GM04503 (cell line): ENCODE data around the gene PLCXD1.
"Not testable (repeated sequence)": the region's sequence is repeated elsewhere in the genome, so short reads cannot be mapped to it uniquely, and the experiment has no call there.

Source experiments
- DNase-seq: peaks from one replicate; pipeline ENCODE4 v3.0.0-alpha.2; 2012; ENCODE audit warnings: low read depth

Gene PLCXD1

GRCh38 chrX:281166-281999 is at the start of gene PLCXD1:
Gene PLCXD1, plus strand, starts transcription at chrX:281381. Its CDS starts 2,807 bp downstream, at chrX:284188.
- DNase-seq, result no peak

GRCh38 chrX:231637-232277 is 49.4 kb upstream of the PLCXD1 start:
- not testable (repeated sequence) for DNase-seq

GRCh38 chrX:232278-232655 is 48.9 kb upstream of the PLCXD1 start:
- DNase-seq, result not testable (repeated sequence)

- DNase-seq, result not testable (repeated sequence)
Measured at GRCh38 chrX:236201-236600, 45.0 kb upstream of the PLCXD1 start.

GRCh38 chrX:250965-251364 is 30.2 kb upstream of the PLCXD1 start:
- DNase-seq, result no peak

GRCh38 chrX:251396-252243 is 29.6 kb upstream of the PLCXD1 start:
- not testable (repeated sequence) for DNase-seq

- DNase-seq, result no peak
Measured at GRCh38 chrX:252244-252956, 28.8 kb upstream of the PLCXD1 start.

GRCh38 chrX:252957-253291 is 28.3 kb upstream of the PLCXD1 start:
- DNase-seq, result no peak

- DNase-seq, result no peak
Measured at GRCh38 chrX:253451-254297, 27.5 kb upstream of the PLCXD1 start.

GRCh38 chrX:254630-255215 is 26.5 kb upstream of the PLCXD1 start:
- DNase-seq, result no peak

- no peak for DNase-seq
Measured at GRCh38 chrX:255923-256331, 25.3 kb upstream of the PLCXD1 start.

- not testable (repeated sequence) for DNase-seq
Measured at GRCh38 chrX:257054-257453, 24.1 kb upstream of the PLCXD1 start.

- no peak for DNase-seq
Measured at GRCh38 chrX:257681-258289, 23.4 kb upstream of the PLCXD1 start.

GRCh38 chrX:258291-259040 is 22.7 kb upstream of the PLCXD1 start:
- no peak for DNase-seq

- no peak for DNase-seq
Measured at GRCh38 chrX:259692-260355, 21.4 kb upstream of the PLCXD1 start.

- DNase-seq, result no peak
Measured at GRCh38 chrX:261167-261918, 19.8 kb upstream of the PLCXD1 start.

GRCh38 chrX:261919-262352 is 19.2 kb upstream of the PLCXD1 start:
- DNase-seq, result no peak

- no peak for DNase-seq
Measured at GRCh38 chrX:262381-262909, 18.7 kb upstream of the PLCXD1 start.
